Measurements from ENCODE around the gene ELP2.

- TF ChIP-seq CTCF (IDR thresholded peaks at IDR 0.05; ENCODE audit: poor library complexity): no peak
- no peak for TF ChIP-seq EZH2 (IDR thresholded peaks at IDR 0.05; ENCODE audit: borderline replicate concordance)
- TF ChIP-seq EZH2phosphoT487 (IDR thresholded peaks at IDR 0.05; ENCODE audit: low read depth, severe bottlenecking, unreplicated experiment): no peak
Observed at GRCh38 chr18:36207303-36207702, 77.6 kb downstream of the ELP2 start.

Data from hepatocyte (in vitro differentiated cells).